A549 (cell line): ENCODE results near the gene NOTCH2. TPM values are rescaled to one million over a fixed set of nuclear protein-coding genes. Genes with fewer than 3 reads are reported as not detected.
A peak's percentile ranks its signal among the peaks of the same experiment; 100 is the strongest.

Experiments used
- ATAC-seq, 2 experiments: fragments of 200-7000 bp in 1 of 2; fragments of >200 bp in 1 of 2; cut with Nextera tagmentation in 1 of 2; cut with Tn5 transposase in 1 of 2; 3 replicates each; pipeline versions ENCODE4 v1.8.0 to v1.9.1; 2018 to 2020; ENCODE audit warnings: mild to moderate bottlenecking in 1 of 2, moderate library complexity in 1 of 2
- CTCF ChIA-PET: fragments of 300-600 bp; sonication (Branson Sonifier 250); formaldehyde crosslinking; extraction: SDS; loops from one replicate; lab custom pipeline; 2021; ENCODE audit warnings: antibody characterized with exemption, inconsistent platforms; lab: Yijun Ruan, JAX
- POLR2A ChIA-PET: fragments of 350-600 bp; formaldehyde crosslinking; extraction: SDS; loops from one replicate; lab custom pipeline; 2021; ENCODE audit warnings: antibody characterized with exemption, inconsistent platforms; lab: Yijun Ruan, JAX
- DNase-seq, 2 experiments: peaks; one replicate each; pipeline versions ENCODE4 v3.0.0 to v3.0.0-alpha.2; 2011 to 2016; ENCODE audit warnings: low read depth in 1 of 2, low spot score in 1 of 2
- FAIRE-seq: peaks from 2 replicates; lab custom pipeline; 2011; peaks lifted over from hg19 to GRCh38; lab: Jason Lieb, UNC
- H3K27ac ChIP-seq, 2 experiments: fragments of >200 bp; sonication (Bioruptor Twin); formaldehyde crosslinking; 3 replicates each; pipeline ENCODE4 v1.5.1; 2016 to 2017
- H3K4me1 ChIP-seq: fragments of >200 bp; sonication (Bioruptor Twin); formaldehyde crosslinking; 3 replicates; pipeline ENCODE4 v1.6.1; 2016
- H3K4me2 ChIP-seq: fragments of >200 bp; sonication (Bioruptor Twin); formaldehyde crosslinking; 3 replicates; pipeline ENCODE4 v1.6.1; 2016
- H3K4me3 ChIP-seq: fragments of >200 bp; sonication (Bioruptor Twin); formaldehyde crosslinking; 3 replicates; pipeline ENCODE4 v1.5.1; 2016
- H3K9me3 ChIP-seq: fragments of >200 bp; sonication (Bioruptor Twin); formaldehyde crosslinking; 3 replicates; pipeline ENCODE4 v1.6.1; 2016
- BCL3 ChIP-seq: fragments of >200 bp; sonication (Bioruptor Twin); formaldehyde crosslinking; IDR thresholded peaks from 3 replicates; pipeline ENCODE4 v1.6.1; 2016
- BHLHE40 ChIP-seq: IDR thresholded peaks from 2 replicates; pipeline ENCODE4 v1.6.1; 2012; ENCODE audit warnings: low read depth, low read length, inconsistent platforms
- ESRRA ChIP-seq: fragments of 150-350 bp; IDR thresholded peaks from 2 replicates; pipeline ENCODE4 v1.6.1; 2014; ENCODE audit warnings: mild to moderate bottlenecking, low read length, borderline replicate concordance
- FOSB ChIP-seq: fragments of 250-450 bp; sonication (Bioruptor Pico); IDR thresholded peaks from 2 replicates; pipeline ENCODE4 v1.5.0; 2020; ENCODE audit warnings: mild to moderate bottlenecking, moderate library complexity
- GATA3 ChIP-seq: IDR thresholded peaks from 2 replicates; pipeline ENCODE4 v1.6.1; 2012; ENCODE audit warnings: borderline replicate concordance
- HDAC2 ChIP-seq: fragments of 200-600 bp; sonication (generic); IDR thresholded peaks from 2 replicates; pipeline ENCODE4 v1.6.1; 2016
- HOXB5 ChIP-seq: fragments of 250-450 bp; sonication (Bioruptor Pico); IDR thresholded peaks from 2 replicates; pipeline ENCODE4 v1.5.0; 2020; ENCODE audit warnings: mild to moderate bottlenecking, moderate library complexity
- KDM5A ChIP-seq: fragments of 200-600 bp; sonication (generic); IDR thresholded peaks from 2 replicates; pipeline ENCODE4 v1.6.1; 2016; ENCODE audit warnings: antibody characterized with exemption, mild to moderate bottlenecking
- MAFK ChIP-seq: fragments of 450-650 bp; IDR thresholded peaks from 2 replicates; pipeline ENCODE4 v1.6.1; 2014; ENCODE audit not compliant: partially characterized antibody
- NFE2L2 ChIP-seq: fragments of 150-350 bp; conservative IDR thresholded peaks from 2 replicates; pipeline ENCODE4 v1.6.1; 2014; ENCODE audit warnings: low read length
- NPAS2 ChIP-seq: fragments of 250-450 bp; sonication (Bioruptor Pico); IDR thresholded peaks from 2 replicates; pipeline ENCODE4 v1.8.0; 2022; ENCODE audit warnings: mild to moderate bottlenecking, moderate library complexity, borderline replicate concordance
- NR3C1 ChIP-seq: fragments of >200 bp; sonication (Bioruptor Twin); formaldehyde crosslinking; IDR thresholded peaks from 3 replicates; pipeline ENCODE4 v1.6.1; 2017
- POLR2A ChIP-seq: IDR thresholded peaks from 2 replicates; pipeline ENCODE4 v1.6.1; 2012; ENCODE audit warnings: mild to moderate bottlenecking, low read length
- RARB ChIP-seq: fragments of 250-450 bp; sonication (Bioruptor Pico); IDR thresholded peaks from 2 replicates; pipeline ENCODE4 v1.8.0; 2021; ENCODE audit warnings: mild to moderate bottlenecking, moderate library complexity
- REST ChIP-seq: fragments of 200-600 bp; sonication (generic); IDR thresholded peaks from 2 replicates; pipeline ENCODE4 v1.6.1; 2016; ENCODE audit warnings: antibody characterized with exemption, mild to moderate bottlenecking, moderate library complexity
- RFX5 ChIP-seq: fragments of 450-650 bp; IDR thresholded peaks from 2 replicates; pipeline ENCODE4 v1.7.1; 2014; ENCODE audit warnings: antibody characterized with exemption, mild to moderate bottlenecking, moderate library complexity
- TFCP2L1 ChIP-seq: fragments of 250-450 bp; sonication (Bioruptor Pico); IDR thresholded peaks from 2 replicates; pipeline ENCODE4 v1.5.0; 2021; ENCODE audit warnings: mild to moderate bottlenecking
- TP53 ChIP-seq: fragments of 250-450 bp; sonication (Bioruptor Pico); IDR thresholded peaks from 2 replicates; pipeline ENCODE4 v1.5.0; 2021; ENCODE audit warnings: mild to moderate bottlenecking, moderate library complexity
- ZFP36 ChIP-seq: fragments of 450-650 bp; IDR thresholded peaks from 2 replicates; pipeline ENCODE4 v1.6.1; 2014; ENCODE audit warnings: borderline replicate concordance; ENCODE audit not compliant: partially characterized antibody
- WGBS: methylation state at CpG from one replicate; pipeline ENCODE4 v1.1.6; 2017; ENCODE audit errors: missing lambda C conversion rate; 5-methylcytosine and 5-hydroxymethylcytosine counted together
- polyA plus RNA-seq, 4 experiments: library from polyadenylated mRNA; depleted of rRNA in 3 of 4; stranded (reverse); fragments of >200 nt; fragmentation: RNase III in 1 of 4; extraction: RNeasy Plus Mini Kit Qiagen cat#74134 plus additional on column Dnase treatment in 1 of 4; gene quantifications; 2 replicates in 3 of 4; 3 replicates in 1 of 4; pipeline ENCODE4 v1.2.3, GENCODE V29; 2011 to 2017
- TF ChIP-seq, protein P1 (sequence below): IDR thresholded peaks from 2 replicates; pipeline ENCODE4 v1.6.1; 2012
- TF ChIP-seq, protein P2 (sequence below): fragments of >200 bp; sonication (Bioruptor Twin); formaldehyde crosslinking; IDR thresholded peaks from 3 replicates; pipeline ENCODE4 v1.5.1; 2016

NOTCH2 gene
- polyA plus RNA-seq, 2 of the 4 experiments (the other 2 are of a cell fraction), result 11.6 to 15.0 TPM

GRCh38 chr1:119893238-119893791, 176.1 kb downstream of the NOTCH2 start:
- H3K4me3 ChIP-seq, result no peak overlapping the region
- H3K4me1 ChIP-seq, result no peaks in the 10 kb centered on the region
- TF ChIP-seq POLR2A (no peak), MAFK (peak; percentile 58)
- TF ChIP-seq, all 56 proteins: peak for 1
- POLR2A ChIA-PET, result no interaction called here
- H3K27ac ChIP-seq, result no peak overlapping the region
- DNase-seq, result no peak
- no peak for ATAC-seq
- H3K4me2 ChIP-seq, result no peak overlapping the region
- 53% methylated on average over 6 of the region's 6 CpGs for WGBS
- no peaks in the 10 kb centered on the region for H3K9me3 ChIP-seq
- CTCF ChIA-PET, result no interaction called here
- FAIRE-seq, result no peak

DNA sequence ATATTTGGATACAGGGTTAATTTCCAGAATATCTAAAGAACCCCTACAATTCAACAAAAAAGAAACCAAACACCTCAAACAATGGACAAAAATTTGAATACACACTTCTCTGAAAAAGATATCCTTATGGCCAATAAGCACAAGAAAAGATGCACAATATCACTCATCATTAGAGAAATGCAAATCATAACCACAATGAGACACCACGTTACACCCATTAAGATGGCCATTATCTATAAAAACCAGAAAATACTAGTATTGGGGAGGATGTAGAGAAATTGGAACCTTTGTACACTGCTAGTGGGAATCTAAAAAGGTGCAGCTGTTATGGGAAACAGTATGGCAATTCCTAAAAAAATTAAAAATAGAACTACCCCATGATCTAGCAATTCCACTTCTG, 178.1 kb downstream of the NOTCH2 start:
- TF ChIP-seq TFCP2L1 (no peak), TP53 (CRISPR knock-in tag) (no peak), KDM5A (no peak), NPAS2 (CRISPR knock-in tag) (no peak), RARB (CRISPR knock-in tag) (no peak), ESRRA (no peak), BHLHE40 (no peak), NR3C1 (no peak), REST (no peak), MAFK (no peak), NFE2L2 (no peak), FOSB (no peak), GATA3 (no peak), RFX5 (no peak), ZFP36 (no peak), HOXB5 (CRISPR knock-in tag) (no peak), BCL3 (no peak), HDAC2 (no peak)
- TF ChIP-seq, protein P1, sequence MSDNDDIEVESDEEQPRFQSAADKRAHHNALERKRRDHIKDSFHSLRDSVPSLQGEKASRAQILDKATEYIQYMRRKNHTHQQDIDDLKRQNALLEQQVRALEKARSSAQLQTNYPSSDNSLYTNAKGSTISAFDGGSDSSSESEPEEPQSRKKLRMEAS, result no peak
- TF ChIP-seq, protein P2, sequence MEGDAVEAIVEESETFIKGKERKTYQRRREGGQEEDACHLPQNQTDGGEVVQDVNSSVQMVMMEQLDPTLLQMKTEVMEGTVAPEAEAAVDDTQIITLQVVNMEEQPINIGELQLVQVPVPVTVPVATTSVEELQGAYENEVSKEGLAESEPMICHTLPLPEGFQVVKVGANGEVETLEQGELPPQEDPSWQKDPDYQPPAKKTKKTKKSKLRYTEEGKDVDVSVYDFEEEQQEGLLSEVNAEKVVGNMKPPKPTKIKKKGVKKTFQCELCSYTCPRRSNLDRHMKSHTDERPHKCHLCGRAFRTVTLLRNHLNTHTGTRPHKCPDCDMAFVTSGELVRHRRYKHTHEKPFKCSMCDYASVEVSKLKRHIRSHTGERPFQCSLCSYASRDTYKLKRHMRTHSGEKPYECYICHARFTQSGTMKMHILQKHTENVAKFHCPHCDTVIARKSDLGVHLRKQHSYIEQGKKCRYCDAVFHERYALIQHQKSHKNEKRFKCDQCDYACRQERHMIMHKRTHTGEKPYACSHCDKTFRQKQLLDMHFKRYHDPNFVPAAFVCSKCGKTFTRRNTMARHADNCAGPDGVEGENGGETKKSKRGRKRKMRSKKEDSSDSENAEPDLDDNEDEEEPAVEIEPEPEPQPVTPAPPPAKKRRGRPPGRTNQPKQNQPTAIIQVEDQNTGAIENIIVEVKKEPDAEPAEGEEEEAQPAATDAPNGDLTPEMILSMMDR, result no peak
- H3K4me2 ChIP-seq, result no peak overlapping the region
- H3K4me1 ChIP-seq, result no peaks in the 10 kb centered on the region
- ChIA-PET CTCF (no interaction called here), POLR2A (no interaction called here)
- no peak overlapping the region for H3K4me3 ChIP-seq
- FAIRE-seq (no peak), DNase-seq (no peak), ATAC-seq (no peak)
- WGBS, result 70% methylated on average over 1 of the region's 1 CpG
- H3K9me3 ChIP-seq, result no peaks in the 10 kb centered on the region
- no peak overlapping the region for H3K27ac ChIP-seq
